NCI-H1694 treated with DMSO at 0.1 percent for 48 hours (cell line): Measurements from ENCODE around the gene CREB3L4.

Experiments used
- DNase-seq: peaks from one replicate; lab custom pipeline; 2025; lab: John Stamatoyannopoulos, UW

The CREB3L4 gene

DNA sequence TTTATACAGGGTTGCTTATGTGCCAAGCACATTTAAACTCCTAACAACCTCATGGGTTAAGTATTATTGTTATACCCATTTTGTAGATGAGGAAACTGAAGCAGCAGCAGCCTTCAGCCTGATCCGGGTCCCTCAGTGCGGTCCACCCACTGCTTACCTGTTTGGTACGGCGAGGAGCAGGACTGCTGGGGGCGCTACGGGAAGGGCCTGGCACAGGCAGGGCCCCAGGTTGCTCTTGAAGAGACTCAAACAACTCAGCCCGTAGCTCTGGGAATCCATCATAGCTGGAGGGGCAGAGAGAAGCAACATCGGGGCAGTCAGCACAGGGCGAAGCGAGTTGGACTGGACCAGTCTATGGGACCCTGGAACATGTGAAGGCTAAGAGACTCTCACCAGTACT lies 30.4 kb upstream of the CREB3L4 start:
- no peak for DNase-seq

DNA sequence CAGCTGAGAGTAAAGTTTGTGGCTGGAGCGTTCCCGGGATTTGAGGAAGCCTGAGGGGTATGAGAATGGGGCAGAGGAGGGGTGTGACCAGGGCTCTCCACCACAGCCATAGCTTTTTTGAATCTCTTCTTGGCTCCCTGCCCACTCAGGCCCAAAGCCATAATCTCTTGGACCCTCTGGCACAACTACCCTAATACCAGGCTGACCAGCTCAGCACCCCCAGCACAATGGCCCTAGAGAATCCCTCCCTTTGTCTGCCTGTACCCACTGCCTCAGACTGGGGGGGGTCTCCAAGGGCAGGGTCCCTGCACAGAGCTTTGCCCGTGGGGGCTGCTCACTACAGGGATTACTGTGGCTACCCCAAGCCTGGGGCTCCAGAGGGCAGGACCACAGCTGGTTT lies 28.7 kb upstream of the CREB3L4 start:
- DNase-seq = no peak

DNA sequence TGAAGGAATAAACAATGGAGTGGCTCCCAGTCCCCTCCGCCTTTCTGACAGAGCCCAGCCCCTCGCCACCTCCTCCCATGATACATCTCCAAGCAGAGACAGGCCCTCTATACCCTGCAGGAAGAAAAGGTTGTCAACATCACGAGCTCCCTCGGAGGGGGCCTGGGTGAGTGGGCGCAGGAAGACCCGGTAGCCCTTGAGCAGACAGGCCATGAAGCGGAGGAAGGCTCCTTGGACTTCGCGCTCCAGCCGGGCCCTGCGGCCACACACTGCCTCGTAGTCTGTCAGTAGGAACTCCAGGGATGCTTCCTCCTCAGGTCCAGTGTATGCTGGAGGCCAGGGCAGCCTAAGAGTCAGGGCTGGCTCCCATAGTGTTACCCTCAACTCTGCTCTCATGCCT lies 28.2 kb upstream of the CREB3L4 start:
- DNase-seq = no peak

DNA sequence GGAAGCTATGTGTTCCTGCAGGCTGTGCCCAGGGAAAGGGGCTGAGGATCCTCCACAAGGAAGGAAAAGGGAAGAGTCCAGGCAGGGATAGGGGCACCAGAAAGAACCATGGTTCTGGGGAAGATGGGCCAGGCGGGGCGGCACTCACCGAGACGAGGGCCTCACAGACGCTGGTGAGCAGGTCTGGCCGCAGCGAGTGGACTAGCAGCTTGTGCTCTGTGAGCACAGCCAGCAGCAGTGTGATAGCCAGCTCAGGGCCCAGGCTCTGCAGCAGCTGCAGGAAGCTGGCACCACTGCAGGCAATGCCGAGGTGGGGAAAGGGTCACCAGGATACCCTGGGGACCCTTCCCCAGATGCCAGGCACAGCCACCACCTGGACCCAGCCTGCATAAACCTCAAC lies 26.9 kb upstream of the CREB3L4 start:
- no peak for DNase-seq

DNA sequence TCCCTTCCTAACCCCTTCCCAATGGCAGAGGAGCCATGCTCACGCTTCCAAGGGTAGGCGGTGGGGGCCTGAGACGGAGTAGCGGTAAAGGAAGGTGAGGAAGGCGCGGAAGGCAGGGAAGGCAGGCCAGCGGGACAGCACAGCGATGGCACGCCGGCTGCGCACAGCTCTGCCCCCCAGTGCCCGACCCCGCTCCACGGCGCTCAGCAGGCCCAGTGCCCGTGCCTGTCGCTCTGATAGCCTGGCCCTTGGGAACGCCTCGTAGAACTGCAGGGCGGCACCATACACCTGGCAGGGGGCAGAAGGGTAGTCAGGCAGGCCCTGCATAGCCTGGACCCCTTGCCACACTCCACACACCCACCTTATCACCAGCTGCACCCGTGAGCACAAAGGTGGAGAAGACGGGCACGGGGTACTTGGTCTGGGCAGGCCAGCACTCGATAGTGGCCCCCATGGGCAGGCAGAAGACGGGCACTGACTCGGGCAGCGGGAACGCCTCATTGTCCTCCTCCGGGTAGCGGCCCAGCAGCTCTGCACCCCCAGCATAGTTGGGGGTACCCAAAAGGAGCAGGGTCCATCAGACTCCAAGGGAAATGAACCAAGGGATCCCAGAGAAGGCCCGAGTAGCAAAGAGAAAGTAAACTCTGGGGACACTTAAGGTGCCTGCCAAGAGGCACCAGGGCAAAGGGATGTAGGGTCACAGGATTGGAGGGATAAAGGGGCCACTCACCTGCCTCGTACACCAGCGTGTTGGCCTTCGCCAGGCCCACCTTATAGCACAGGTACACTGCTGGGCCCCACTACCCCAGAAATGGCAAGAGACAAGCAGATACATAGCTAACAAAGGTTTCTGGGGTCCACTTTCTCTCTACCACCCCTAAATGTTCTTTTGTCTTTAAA lies 25.6 kb upstream of the CREB3L4 start:
- no peak for DNase-seq

DNA sequence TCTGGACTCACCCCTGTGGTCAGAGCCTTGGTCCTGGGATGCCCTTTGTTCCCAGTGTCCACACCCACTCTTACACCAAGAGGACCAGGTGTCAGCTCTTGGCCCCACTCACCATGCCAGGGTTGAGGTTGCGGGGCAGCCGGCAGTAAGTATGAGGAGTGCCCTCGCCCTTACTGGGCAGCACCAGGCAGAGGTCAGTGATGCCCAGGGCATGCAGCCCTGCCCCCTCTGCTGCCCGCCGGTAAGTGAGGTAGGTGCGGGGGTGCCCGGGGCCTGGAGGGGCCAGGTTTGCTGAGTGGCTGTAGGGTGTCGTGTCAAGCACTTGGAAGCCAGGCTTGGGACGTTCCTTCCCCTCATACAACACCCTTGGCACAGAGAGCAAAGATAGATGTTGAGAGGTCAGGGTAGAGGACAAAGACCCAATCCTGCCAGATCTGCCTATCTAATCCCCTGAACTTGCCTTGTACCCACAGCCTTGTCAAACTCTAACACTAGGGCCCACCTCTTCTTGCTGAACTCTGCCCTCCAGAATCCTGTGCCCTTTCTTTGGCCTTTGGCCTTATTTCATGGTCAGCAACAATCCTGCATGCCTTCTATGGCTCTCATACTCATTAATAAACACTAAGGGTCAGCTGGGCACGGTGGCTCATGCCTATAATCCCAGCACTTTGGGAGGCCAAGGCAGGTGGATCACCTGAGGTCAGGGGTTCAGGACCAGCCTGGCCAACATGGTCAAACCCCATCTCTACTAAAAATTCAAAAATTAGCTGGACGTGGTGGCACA lies 24.7 kb upstream of the CREB3L4 start:
- no peak for DNase-seq

DNA sequence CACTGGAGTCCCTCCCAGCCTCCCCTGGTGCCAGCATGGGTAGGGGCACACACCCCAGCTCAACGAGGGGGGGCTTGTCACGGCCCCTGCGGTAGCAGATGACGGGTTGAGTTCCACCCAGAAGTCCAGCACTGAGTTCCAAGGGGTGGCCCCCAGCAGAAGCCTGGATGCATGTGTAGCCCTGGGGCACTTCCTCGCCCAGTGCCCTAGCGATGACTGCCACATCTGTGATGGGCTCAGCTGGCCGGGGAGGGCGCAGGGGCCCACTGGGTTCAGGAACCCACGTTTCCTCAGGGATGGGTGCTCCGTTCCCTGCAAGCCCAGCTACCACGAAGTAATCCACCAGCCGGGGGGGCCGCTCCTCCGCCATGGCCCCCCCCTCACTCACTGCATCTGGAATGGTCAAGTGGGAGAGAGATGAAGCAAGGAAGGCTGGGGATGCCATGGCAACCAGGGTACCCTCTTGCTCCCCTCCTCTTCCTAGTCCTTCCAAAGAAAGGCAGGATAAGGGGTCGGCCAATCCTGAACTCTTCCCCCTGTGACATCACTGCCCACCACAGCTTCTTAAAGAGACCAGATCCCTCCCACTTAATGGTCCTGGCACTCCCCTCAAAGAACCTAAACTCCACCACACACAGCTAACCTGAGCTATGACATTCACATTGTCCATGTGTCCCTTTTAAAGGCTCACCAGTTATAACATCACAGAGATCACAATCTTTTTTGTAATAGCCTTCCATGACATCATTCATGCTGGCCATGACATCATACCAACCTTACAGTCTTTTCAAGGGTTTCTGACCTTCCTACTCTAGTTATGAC lies 23.5 kb upstream of the CREB3L4 start:
- DNase-seq = no peak

DNA sequence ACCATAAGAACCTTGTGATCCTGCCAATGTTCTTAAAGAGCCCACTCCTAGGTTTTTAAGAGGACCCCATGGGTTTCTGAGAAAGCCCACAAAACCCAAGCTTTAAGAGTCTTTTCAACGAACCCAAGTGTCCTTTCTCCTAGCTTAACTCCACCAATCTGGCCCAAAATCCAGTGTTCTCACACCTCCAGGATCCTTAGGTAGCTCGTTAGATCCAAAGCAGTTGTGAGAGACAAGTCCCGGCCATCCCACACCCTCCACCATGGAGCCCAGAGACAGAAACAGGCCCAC lies 22.9 kb upstream of the CREB3L4 start:
- DNase-seq = no peak

DNA sequence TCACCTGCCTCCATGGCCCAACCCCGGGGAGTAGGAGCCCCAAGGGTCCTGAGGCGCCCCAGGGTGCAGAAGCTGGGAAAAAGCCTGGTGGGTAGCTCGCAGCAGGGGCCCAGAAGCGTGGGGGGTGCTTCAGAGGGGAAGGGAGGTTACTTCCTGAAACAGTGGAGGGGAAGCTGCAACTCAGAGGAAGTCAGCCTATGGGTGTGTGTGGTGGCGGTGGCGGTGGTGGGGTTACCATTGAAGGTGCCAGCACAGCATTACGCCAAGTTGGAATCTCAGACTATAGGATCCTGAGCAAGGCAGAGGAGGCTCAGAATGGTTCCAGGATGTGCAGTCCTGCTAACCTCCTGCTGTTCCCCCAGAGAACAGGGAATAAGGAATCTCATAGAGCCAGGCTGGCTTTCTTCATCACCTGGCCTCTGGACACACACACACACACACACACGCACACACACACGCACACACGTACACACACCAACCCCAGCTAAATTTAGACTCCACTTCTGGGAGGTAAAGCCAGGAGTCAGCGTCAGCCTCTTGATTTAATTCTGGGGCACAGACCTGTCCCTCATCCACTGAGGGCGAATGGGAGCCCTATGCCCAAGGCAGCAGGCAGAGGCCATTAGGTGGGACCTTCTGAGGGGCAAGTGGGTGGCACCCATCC lies 22.4 kb upstream of the CREB3L4 start:
- DNase-seq = no peak

DNA sequence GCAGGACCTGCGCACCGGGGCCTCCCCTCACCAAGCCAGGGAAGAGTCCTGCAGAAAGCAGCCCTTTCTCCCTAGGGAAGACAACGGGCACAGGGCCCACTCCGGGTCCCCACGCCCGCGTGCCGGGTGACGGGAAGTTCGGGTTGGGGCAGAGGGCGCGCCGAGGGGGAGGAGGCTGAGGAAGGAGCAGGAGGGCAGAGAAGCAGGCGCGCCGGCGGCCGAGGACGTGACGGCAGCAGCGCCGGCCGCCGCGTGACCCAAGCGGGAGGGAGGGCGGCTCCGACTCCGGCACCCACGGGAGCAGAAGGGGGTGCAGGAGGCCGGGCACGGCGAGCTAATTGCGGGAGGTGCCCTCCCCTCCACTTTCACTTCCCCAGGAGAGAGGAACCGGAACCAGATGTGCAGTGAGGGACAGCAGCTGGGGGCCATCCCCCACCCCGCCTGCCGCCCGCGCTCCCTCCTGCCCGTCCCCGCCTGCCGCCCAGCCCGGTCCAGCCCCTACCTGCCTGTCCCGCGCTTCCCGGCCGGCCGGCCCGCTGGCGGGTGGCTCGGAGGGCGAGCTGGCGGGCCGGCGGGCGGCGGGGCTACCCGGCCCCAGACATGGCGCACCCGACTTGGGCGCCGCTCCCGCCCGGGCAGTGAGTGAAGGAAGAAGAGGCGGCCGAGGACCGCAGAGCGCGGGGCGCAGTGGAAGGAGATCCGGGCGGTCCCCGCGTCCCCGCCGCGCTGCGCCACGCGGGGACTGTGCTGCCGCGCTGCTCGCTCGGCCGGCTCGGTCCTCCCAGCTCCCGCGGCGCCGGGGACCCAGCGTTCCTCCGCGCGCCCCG lies 21.7 kb upstream of the CREB3L4 start:
- DNase-seq = peak; percentile 50

DNA sequence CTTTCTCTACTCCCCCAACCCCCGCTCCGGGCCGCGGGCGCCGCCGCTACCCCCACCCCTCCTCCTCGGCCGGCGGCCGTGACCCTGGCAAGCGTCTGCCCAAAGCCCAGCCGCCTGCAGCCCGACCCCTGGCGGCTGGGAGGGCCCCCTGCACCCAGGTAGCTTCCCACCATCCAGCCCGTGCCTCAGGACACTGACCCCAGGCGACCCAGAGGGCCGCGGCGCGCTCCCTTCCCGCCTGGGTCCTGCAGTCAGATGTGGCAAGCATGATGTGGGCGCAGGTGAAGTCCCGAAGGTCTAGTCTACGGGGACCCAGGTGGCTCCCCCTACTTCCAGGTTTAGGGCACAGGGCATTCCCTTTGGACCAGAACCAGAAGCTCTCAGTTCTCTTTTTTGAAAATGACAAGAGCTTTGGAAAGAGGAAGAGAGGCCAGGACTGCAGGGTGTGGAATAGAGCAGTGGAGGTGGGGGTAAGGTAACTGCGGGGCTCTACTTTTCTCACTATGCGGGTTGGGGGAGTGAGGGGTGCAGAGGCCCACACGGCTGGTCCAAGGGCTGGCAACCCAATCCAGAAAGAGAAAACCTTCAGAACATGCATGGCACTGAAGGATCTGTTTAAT lies 21.0 kb upstream of the CREB3L4 start, which contains the start of gene DENND4B:
Gene DENND4B (minus strand): TSS at position 97 of the 620 bp plus-strand sequence. CDS start 2,344 bp downstream, outside the sequence.
- DNase-seq = peak; percentile 67

DNA sequence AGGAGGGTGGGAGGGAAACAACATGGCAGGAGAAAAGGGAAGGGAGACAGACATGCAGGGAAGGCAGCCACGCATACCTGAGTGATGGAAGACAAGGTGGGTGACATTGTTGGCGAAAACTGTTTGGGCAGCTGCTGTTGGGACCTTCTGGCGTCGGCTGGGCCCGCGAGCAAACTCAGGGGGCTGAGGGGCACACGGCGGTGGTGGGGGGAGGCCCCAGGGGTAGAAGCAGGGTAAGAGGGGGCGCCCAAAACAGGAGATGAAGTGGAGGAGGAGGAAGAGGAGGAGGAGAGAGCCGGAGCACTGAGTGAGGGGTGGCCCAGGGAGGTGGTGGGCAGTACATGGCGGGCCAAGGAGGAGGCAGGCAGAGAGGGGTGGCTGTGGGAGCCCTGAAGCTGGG lies 16.5 kb upstream of the CREB3L4 start:
- DNase-seq = no peak

DNA sequence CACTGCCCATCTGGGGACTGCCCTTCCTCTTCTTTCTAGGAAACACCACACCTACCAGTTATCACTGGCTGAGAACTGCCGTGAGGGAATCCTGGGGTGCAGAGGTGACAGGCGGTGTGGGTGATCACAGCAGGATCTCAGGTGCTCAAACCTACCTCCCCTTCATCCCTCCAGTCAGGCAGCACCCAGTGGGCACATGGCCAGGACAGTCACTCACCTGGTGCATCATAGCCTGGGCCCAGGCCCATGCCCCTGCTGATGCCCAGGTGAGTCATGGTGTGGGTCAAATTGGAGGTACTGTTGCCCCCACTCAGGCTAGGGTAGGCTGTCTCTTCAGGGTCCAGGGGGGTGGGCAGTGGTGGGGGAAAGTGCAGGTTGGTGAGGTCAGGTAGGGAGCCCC lies 15.9 kb upstream of the CREB3L4 start:
- DNase-seq = no peak

DNA sequence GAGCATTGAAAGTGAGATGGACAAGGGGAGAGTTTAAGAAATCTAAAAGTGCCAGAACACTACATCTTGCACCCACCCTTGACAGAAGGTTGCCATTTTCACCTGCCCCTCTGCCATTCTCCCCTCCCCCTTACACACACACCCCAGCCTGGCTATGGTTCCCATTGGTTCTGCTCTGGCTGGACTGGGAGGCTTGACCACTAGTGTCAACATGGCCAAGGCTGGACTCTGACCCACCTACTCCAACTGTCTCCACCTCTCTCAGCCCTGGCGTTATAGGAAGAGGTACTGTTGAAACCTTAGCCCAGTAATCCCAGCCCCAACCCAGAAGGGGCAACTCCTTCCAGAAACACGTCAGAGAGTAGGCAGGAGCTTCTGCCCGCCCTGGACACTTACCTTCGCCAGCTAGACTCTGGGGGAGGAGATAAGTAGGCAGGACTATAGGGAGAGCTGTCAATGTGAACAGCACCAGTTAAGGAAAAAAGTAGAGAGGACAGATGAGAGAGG lies 13.8 kb upstream of the CREB3L4 start:
- no peak for DNase-seq

DNA sequence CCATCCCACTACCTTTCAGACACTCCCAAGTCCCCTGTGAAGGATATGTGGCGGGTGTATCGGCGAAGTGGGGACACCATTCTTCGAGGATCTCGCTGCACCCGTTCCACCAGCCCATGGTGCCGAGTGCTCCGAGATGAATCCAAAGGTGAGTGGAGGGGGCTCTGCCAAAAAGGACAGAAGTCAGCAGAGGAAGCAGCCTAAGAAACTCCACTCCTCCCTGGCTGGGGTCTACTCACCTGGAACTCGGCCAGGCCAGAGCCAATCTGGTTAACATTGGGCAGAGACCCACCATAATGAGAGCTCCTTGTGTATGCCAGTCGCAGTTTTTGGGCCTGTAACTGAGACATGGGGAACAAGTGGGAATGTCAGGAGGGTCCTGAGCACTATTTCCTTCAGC lies 12.9 kb upstream of the CREB3L4 start:
- DNase-seq = no peak

DNA sequence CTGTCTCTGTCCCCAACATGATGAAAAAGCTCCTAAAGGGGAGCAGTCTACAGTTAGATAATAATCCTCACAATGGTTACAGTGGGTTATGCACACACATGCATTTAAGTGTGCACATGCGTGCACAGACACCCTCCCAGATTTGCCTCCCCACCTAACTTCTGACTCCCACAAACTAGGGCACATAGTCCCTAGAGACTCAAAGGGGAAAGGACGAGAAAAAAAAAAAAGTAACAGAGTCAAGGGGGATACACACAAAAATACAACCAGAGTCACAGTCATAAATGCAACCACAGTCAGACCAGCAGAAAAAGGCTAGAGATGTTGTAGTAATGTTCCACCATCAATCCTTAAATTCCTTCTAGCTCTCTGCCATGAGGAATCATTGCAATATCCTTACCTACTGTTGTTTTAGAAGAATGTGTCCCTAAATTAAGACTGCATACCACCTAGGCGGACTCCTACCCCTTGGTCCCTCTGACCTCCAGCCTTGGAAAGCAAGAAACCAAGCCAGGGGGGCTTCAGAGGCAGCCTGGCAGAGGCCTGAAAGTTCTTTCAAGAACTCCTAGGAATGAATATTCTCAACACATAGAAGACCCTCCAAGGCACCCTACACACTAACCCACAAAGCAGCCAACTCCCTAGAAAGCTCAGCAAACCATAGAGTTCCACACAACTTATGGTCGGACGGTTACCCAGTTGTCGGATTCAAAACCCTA lies 10.5 kb upstream of the CREB3L4 start:
- DNase-seq = no peak

DNA sequence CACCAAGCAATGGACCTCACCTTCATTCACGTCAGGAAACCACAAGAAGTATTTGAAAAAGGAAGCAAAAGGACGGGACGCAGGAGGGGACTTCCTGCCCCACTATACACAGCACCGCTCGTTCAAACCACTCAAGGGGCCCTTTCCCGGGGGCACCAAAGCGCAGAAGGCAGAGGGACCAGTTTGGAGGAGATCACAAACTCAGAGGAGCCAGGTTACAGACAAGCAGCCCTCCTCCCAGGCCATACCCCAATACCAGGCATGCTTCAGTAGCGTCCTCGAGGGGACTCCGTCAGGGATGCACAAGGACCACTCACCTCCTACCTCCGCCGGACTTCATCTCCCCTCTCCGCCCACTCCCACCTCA lies 10.0 kb upstream of the CREB3L4 start:
- peak; percentile 28 for DNase-seq

DNA sequence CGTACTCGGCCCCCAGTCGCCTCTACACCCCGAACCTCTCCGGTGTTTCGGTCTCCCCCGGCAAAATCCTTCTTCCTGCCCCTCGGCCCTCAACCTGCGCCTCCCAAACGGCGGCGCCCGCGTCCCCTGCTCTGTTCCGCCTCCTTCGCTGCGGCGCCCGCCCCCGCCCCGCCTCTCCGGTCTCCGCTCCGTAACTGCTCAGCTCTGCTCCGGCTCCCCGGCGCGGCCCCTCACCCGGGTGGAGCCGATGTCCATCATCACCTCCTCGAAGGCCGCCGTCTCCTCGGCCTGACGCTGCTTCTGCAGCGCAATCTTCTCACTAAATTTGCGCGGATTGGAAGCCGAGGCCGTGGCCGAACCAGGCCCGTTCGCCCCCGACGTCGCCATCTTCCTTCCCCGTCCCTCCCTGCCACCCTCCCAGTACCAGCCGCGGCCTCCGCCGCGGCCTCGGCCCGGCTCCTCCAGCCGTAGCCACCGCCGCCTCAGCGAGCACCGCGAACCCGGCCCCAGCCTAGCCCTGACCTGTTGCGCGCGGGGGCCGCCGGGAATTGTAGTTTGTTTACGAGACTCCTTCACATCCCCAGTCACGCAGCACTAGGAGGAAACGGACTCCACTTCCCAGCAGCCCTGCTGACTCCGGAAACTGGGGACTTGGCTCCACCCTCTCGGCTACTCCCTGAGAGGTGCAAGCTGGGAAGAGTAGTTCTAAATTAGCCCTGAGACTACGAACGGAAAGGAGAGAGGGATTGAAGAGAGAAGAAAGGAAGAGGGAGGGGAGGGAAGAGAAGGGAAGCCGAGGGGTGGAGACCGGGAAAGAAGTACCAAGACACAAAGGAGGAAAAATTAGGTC lies 9.4 kb upstream of the CREB3L4 start, which contains the start of gene CRTC2:
Gene CRTC2 (minus strand): TSS at position 502 of the 850 bp plus-strand sequence. CDS start 115 bp downstream, at position 387.
- peak; percentile 100 for DNase-seq

DNA sequence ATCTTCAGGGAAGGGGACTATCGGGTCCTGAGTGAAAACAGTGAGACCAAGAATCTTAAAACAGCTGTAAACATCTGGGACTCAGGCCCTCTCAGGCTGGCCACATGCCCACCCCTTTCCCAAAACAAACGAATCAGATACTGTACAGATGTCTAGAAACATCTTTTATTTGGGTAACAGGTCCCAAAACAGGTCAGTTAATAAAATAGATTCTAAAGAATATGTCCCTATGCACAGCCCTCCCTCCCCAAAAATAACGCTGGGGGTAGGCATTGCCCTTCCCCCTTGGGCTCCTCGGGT lies 8.8 kb upstream of the CREB3L4 start:
- DNase-seq = no peak
